Dedifferentiated amniotic fluid mesenchymal stem cell (primary cell): Measurements from ENCODE around the gene ALDH3A2.

ENCODE experiments used
- DNase-seq: peaks from one replicate; pipeline ENCODE4 v3.0.0-alpha.2; 2016; ENCODE audit errors: extremely low spot score

The ALDH3A2 gene

GRCh38 chr17:19648475-19649273 is at the start of gene ALDH3A2:
Gene ALDH3A2, plus strand, starts transcription at chr17:19648751. Its CDS starts 221 bp downstream, at chr17:19648972.
- DNase-seq, result peak; percentile 89

GRCh38 chr17:19610311-19610710 is 38.2 kb upstream of the ALDH3A2 start:
- no peak for DNase-seq

DNA sequence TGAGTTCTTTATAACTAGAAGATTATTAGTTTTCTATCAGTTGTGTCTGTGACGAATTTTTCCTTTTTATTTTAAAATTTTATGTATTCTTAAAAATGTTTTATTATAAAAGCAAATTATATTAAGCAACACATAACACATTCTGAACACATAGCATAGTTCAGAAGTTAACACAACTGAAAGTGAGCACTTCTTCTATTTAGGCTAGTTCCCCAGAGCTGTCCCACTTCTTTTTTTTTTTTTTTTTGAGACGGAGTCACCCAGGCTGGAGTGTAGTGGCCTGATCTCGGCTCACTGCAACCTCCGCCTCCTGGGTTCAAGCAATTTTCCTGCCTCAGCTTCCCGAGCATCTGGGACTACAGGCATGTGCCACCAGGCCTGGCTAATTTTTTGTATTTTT is 37.7 kb upstream of the ALDH3A2 start:
- no peak for DNase-seq

DNA sequence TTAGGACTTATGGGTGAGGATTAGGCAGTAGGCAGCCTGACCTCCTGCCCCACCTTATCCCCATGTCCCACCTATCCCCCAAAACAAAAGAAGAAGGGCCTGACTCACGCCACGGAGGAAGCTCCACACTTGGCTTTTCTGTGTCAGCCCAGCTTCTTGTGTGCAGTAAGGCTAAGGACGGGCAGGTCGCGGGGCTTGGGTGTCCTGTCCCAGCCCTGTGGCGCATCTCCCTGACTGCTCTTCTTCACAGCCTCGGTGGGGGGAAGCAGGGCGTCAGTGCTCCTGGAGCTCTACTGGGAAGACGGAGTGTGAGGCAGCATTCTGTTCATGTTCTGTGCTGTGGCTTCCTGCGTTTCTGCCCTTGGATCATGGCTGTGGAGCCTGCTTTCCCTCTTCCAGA is 34.6 kb upstream of the ALDH3A2 start:
- no peak for DNase-seq

GRCh38 chr17:19614900-19615299 is 33.7 kb upstream of the ALDH3A2 start:
- DNase-seq, result no peak

- no peak for DNase-seq
These were observed 30.5 kb upstream of the ALDH3A2 start for GRCh38 chr17:19618015-19618414.

- DNase-seq, result no peak
These were observed 28.7 kb upstream of the ALDH3A2 start for GRCh38 chr17:19619705-19620325.

DNA sequence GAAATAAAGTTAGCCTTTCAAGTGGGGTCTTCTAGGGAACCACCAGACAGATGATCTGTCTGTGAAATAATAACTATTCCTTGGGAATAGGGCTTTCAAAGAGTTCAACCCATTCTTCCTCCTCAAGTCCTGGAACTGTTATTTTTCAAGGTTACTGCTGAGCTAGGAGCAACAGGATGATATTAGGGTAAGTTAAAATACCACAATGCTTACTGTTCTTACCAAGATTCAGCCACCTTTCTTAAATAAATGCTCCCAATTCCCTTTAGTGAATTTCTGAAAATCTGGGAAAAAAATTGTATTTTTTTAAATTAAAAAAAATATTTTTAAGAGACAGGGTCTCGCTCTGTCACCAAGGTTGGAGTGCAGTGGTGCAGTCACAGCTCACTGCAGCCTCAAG is 26.9 kb upstream of the ALDH3A2 start:
- no peak for DNase-seq

GRCh38 chr17:19626079-19626478 is 22.5 kb upstream of the ALDH3A2 start:
- DNase-seq, result no peak

DNA sequence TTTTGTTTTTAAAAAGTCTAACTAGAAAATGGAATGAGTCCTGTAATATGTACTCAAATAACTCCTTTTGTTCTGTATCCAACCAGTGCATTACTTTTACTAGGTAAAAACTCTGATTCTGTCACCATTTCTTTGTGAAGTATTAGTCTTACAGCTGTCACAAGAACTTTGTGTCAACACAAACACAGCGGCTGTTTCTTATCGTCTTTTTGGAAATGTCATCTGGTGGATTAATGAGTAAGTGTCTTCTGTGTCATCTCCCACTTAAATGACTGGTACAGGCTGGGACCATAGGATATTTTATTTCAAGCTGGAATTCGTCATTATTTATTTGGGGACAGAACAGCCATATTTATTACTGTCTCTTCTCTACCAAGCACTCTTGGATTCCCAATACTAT is 19.1 kb upstream of the ALDH3A2 start:
- no peak for DNase-seq

DNA sequence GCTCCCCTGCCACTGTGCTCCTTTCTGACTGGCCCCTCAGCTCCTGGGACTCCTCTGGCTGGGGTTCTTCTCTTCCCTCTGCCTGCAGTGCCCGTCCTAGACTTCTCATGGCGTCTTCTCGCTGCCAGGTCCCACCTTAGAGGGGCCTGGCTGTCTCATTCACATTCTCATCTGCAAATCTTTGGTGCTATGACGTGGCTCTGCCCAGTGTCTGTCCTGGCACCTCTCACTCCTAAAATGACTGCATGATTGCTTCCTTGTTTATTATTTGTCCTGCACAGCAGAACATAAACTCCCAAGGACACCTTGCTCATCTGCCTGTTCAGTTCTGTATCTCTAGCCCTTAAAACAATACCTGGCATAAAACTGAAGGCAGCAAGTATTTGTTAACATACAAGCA is 18.5 kb upstream of the ALDH3A2 start:
- DNase-seq, result no peak

DNA sequence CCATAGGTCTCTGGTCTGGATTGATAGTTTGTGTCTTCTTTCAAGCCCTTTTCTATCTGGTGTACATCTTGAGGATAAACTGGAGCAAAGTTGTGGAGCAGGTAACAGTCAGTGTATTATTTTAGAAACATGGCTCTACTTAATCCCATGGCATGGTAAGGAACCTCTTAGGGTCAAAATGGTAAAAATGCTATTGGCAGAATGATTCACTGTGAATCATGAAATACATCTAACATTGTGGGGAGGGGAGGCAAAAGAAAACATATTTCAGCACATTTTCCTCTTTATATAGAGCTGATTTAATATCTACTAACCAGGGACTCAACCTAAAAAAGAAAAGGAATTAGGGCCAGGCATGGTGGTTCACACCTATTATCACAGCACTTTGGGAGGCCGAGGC is 17.9 kb upstream of the ALDH3A2 start:
- no peak for DNase-seq

- no peak for DNase-seq
These were observed 16.6 kb upstream of the ALDH3A2 start for GRCh38 chr17:19631905-19632304.

GRCh38 chr17:19641687-19642372 is 6.7 kb upstream of the ALDH3A2 start:
- no peak for DNase-seq

- DNase-seq, result no peak
These were observed 6.1 kb upstream of the ALDH3A2 start for GRCh38 chr17:19642373-19642893.

DNA sequence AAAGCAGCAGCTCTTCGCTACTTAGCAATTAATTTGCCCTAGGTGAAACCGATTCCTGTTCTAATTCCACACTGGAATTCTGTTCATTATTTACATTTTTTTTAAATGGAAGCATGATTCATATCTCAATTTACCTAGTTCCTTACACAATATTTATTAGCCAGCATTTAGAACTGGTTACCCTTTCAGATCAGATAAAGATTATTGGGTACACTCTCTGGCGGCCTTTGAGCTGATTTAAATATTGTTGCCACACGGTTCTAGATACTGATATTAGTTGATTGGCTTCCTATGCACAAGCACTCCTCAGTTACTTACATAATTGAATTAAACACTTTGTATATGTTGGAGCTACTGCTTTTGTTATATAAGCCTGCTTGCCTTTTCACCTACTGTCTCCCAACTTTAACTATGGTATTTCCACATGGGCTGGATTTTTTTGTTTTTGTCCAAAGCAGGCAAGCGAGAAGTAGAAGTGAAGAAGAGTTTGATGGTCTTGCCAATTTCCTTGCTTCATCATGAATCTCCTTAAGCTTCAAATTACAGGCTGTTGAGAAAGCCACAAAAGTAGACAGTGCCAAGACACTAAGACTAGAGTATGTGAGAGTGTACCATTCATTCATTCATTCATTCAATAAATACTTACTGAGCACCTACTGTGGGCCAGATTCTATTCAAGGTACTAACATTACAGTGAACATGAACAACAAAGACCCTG is 3.9 kb upstream of the ALDH3A2 start:
- no peak for DNase-seq

DNA sequence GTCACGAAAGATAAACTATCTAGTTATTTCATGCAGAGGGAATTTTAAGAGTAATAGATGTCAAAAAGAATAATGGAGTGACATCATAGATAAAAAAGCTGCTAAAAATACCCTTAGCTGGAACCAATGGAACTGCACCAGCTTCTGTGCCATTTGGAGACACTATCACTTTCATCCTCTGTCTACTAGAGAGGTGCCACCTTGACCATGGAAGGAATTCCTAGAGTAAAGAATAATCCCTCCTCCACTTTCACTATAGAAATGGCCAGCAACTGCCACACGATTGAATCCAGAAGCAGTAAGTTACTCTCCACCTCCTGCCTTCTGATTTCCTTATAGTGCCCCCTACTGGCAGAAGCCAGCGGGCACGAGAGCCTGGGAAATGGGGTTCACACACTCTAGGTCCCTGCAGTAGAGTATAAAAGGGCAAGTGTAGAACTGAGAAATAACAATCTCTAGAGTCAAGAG is 2.8 kb upstream of the ALDH3A2 start:
- DNase-seq, result no peak

DNA sequence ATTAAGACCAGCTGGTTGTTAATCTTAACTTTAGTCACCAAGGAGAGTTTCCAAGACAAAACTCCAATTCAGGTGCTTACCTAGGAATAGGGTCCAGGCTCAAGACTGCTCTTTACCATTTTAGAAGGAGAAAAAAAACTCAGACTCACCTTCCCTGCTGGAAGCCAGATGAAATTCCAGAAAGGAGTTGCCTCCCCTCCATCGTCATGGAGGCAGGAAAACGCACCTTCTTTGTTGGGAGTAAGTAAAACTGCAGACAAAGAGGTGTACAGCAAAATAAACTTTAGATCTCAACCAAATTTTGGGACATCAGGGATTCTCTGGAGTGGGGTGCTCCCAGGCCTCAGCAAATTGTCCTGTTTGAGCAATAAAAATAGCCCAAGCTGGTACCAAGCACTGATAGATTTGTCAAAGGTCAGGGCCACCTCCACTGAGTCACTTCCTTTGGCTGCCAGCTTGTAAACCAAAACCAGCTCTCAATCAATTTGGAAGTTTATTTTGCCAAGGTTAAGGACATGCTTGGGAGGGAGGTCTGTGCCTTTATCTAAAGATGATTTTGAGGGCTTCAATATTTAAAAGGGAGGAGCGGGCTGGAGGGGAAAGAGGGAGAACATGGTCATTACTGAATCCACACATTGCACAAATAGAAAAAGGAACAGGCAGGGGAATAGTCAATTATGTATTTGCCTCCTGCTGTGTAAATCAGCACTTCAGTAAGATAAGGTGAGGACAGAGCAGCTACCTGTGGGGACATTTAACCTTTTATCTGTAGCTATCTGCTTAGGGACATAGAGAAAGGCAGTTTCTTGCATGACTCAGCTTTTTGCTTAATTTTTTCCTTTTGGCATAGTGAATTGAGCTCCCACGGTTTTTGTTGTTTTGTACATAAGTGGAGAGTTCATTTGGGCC is 1.5 kb upstream of the ALDH3A2 start:
- no peak for DNase-seq

- peak; percentile 37 for DNase-seq
These were observed 665 bp upstream of the ALDH3A2 start for GRCh38 chr17:19647697-19648474.

GRCh38 chr17:19649274-19649541 is 657 bp downstream of the ALDH3A2 start:
- no peak for DNase-seq
